ENCODE results near the gene PGC. TPM values are rescaled to one million over a fixed set of nuclear protein-coding genes. Genes with fewer than 3 reads are reported as not detected.
A peak's percentile ranks its signal among the peaks of the same experiment; 100 is the strongest.

Gene PGC
- total and polyA plus RNA-seq, 9 of the 15 experiments (the other 6 are each of a cell fraction or from before 2014, with no cell fraction given) = 0.17 to 0.40 TPM; not detected in 7

- H3K9me3 ChIP-seq (replicated peaks; ENCODE audit: control insufficient read depth, insufficient read depth, low read depth, low read length) = no peaks in the 10 kb centered on the region
- no peaks in the 10 kb centered on the region for H3K9me1 ChIP-seq (ENCODE audit: control insufficient read depth, insufficient read depth, low read length)
- WGBS (ENCODE audit: insufficient coverage, low coverage, missing lambda C conversion rate) = 33% methylated on average over 13 of the region's 13 CpGs
- no peaks in the 10 kb centered on the region for H3K79me2 ChIP-seq (ENCODE audit: control insufficient read depth, insufficient read depth, low read length)
- ATAC-seq (no peak), FAIRE-seq (no peak), DNase-seq (ENCODE audit: extremely low read depth in 1 of 4, low spot score in 3 of 4) (no peak)
- no peak overlapping the region for H3K4me2 ChIP-seq (ENCODE audit: insufficient read depth, low read length)
- H3K9ac ChIP-seq (ENCODE audit: insufficient read depth in 1 of 2, low read depth in 2 of 2, low read length in 2 of 2) = peak overlapping the region in 1 of 2 experiments; percentile 74; a peak in 2 of 4 replicates
- H3K27ac ChIP-seq (ENCODE audit: extremely low read depth, low read depth, low read length) = no peak overlapping the region
- H2AFZ ChIP-seq (ENCODE audit: low read depth, low read length) = peak overlapping the region; percentile 56; the same call in 1 of the 2 replicates
- H4K20me1 ChIP-seq (replicated peaks; ENCODE audit: control insufficient read depth, insufficient read depth, low read length) = no peaks in the 10 kb centered on the region; the same call in none of the 2 replicates
- no peak overlapping the region for H3K4me3 ChIP-seq
- H3K27me3 ChIP-seq (ENCODE audit: control insufficient read depth in 2 of 2, insufficient read depth in 2 of 2, low read length in 2 of 2) = peaks cover 15 to 37% of the 10 kb centered on the region in 2 experiments; a peak in 4 of 5 replicates
- H3K4me1 ChIP-seq (replicated peaks in 1 of 2; ENCODE audit: control insufficient read depth in 2 of 2, insufficient read depth in 2 of 2, low read length in 2 of 2) = peaks cover 5 to 31% of the 10 kb centered on the region in 2 experiments
- BruUV-seq (replicated peaks) = no TSS peak
- in situ Hi-C loops (cut with MboI) = loop anchor here (5.0 kb wide), 1 partner anchor 35 kb away; no protein-coding TSS in a partner anchor
- TF ChIP-seq DMBX1 (CRISPR knock-in tag; IDR thresholded peaks at IDR 0.05; ENCODE audit: borderline replicate concordance) (no peak), MXI1 (IDR thresholded peaks at IDR 0.05; ENCODE audit: low read depth, low read length) (no peak), HDAC2 (IDR thresholded peaks at IDR 0.05) (0 out of 2 replicates have a peak, but pooled peaks have one; percentile 24), HNRNPH1 (optimal IDR thresholded peaks at IDR 0.05; ENCODE audit: low read depth, low read length) (no peak), CSDE1 (IDR thresholded peaks at IDR 0.05) (no peak), CLOCK (CRISPR knock-in tag; IDR thresholded peaks at IDR 0.05; ENCODE audit: borderline replicate concordance) (no peak), BCOR (IDR thresholded peaks at IDR 0.05) (0 out of 2 replicates have a peak, but pooled peaks have one; percentile 38), ESRRB (CRISPR knock-in tag; IDR thresholded peaks at IDR 0.05; ENCODE audit: borderline replicate concordance) (no peak), ZFP36 (IDR thresholded peaks at IDR 0.05; ENCODE audit: low read depth, low read length, partially characterized antibody) (peak; percentile 67), ERF (CRISPR knock-in tag; IDR thresholded peaks at IDR 0.05) (no peak), DIDO1 (tag; IDR thresholded peaks at IDR 0.05; ENCODE audit: low read depth) (no peak), C11orf30 (IDR thresholded peaks at IDR 0.05; ENCODE audit: low read depth) (no peak), NR2F6 (CRISPR knock-in tag; IDR thresholded peaks at IDR 0.05) (no peak), TEAD4 (IDR thresholded peaks at IDR 0.05; ENCODE audit: low read length) (no peak), TEAD4 (CRISPR knock-in tag; IDR thresholded peaks at IDR 0.05; ENCODE audit: borderline replicate concordance) (0 out of 2 replicates have a peak, but pooled peaks have one; percentile 25)
- ChIA-PET POLR2A (no interaction called here), CTCF (ENCODE audit: low intra/inter-chr PET ratio) (interaction anchor here (2.2 kb wide), 1 partner anchor 42 kb away, joined by 13 read pairs; the partner anchor contains the start of gene FRS3)
- intact Hi-C loops (cut with micrococcal nuclease) = no loop called here
- no peaks in the 10 kb centered on the region for H3K36me3 ChIP-seq (ENCODE audit: control insufficient read depth, insufficient read depth, low read length)
These were observed 10.2 kb downstream of the PGC start for GRCh38 chr6:41736800-41737555.
